ENCODE results near the gene BPGM.

Gene BPGM

GRCh38 chr7:134697205-134697886 is 50.7 kb downstream of the BPGM start:
- no peak for DNase-seq (ENCODE audit: low read depth)

GRCh38 chr7:134698481-134698880 is 51.8 kb downstream of the BPGM start:
- DNase-seq (ENCODE audit: low read depth), result no peak

GRCh38 chr7:134699021-134699818 is 52.6 kb downstream of the BPGM start:
- no peak for DNase-seq (ENCODE audit: low read depth)

- no peak for DNase-seq (ENCODE audit: low read depth)
Measured at GRCh38 chr7:134699899-134700298, 53.2 kb downstream of the BPGM start.

GRCh38 chr7:134701272-134701671 is 54.6 kb downstream of the BPGM start:
- DNase-seq (ENCODE audit: low read depth), result no peak

GRCh38 chr7:134702366-134703240 is 56.0 kb downstream of the BPGM start:
- DNase-seq (ENCODE audit: low read depth), result no peak

- no peak for DNase-seq (ENCODE audit: low read depth)
Measured at GRCh38 chr7:134703241-134703594, 56.6 kb downstream of the BPGM start.

- no peak for DNase-seq (ENCODE audit: low read depth)
Measured at GRCh38 chr7:134703782-134704181, 57.1 kb downstream of the BPGM start.

- no peak for DNase-seq (ENCODE audit: low read depth)
Measured at GRCh38 chr7:134704827-134705226, 58.2 kb downstream of the BPGM start.

GRCh38 chr7:134705716-134706115 is 59.1 kb downstream of the BPGM start:
- no peak for DNase-seq (ENCODE audit: low read depth)

GRCh38 chr7:134706468-134706867 is 59.8 kb downstream of the BPGM start:
- DNase-seq (ENCODE audit: low read depth), result no peak

- DNase-seq (ENCODE audit: low read depth), result no peak
Measured at GRCh38 chr7:134707663-134708378, 61.2 kb downstream of the BPGM start.

GRCh38 chr7:134708692-134709091 is 62.0 kb downstream of the BPGM start:
- no peak for DNase-seq (ENCODE audit: low read depth)

GRCh38 chr7:134709197-134709596 is 62.5 kb downstream of the BPGM start:
- no peak for DNase-seq (ENCODE audit: low read depth)

- no peak for DNase-seq (ENCODE audit: low read depth)
Measured at GRCh38 chr7:134710511-134710853, 63.8 kb downstream of the BPGM start.

- DNase-seq (ENCODE audit: low read depth), result no peak
Measured at GRCh38 chr7:134710854-134711624, 64.4 kb downstream of the BPGM start.

GRCh38 chr7:134712196-134712595 is 65.5 kb downstream of the BPGM start:
- no peak for DNase-seq (ENCODE audit: low read depth)

- no peak for DNase-seq (ENCODE audit: low read depth)
Measured at GRCh38 chr7:134714470-134715205, 68.0 kb downstream of the BPGM start.

GRCh38 chr7:134718211-134718875 is 71.7 kb downstream of the BPGM start:
- DNase-seq (ENCODE audit: low read depth), result no peak

Measured in fibroblast of the conjunctiva (primary cell).